ENCODE results near the gene MFSD1. TPM values are rescaled to one million over a fixed set of nuclear protein-coding genes. Genes with fewer than 3 reads are reported as not detected.

The MFSD1 gene
- total and polyA plus RNA-seq, 9 of the 15 experiments (the other 6 are each of a cell fraction or from before 2014, with no cell fraction given), result 8.7 to 49.5 (median 28.6) TPM

DNA sequence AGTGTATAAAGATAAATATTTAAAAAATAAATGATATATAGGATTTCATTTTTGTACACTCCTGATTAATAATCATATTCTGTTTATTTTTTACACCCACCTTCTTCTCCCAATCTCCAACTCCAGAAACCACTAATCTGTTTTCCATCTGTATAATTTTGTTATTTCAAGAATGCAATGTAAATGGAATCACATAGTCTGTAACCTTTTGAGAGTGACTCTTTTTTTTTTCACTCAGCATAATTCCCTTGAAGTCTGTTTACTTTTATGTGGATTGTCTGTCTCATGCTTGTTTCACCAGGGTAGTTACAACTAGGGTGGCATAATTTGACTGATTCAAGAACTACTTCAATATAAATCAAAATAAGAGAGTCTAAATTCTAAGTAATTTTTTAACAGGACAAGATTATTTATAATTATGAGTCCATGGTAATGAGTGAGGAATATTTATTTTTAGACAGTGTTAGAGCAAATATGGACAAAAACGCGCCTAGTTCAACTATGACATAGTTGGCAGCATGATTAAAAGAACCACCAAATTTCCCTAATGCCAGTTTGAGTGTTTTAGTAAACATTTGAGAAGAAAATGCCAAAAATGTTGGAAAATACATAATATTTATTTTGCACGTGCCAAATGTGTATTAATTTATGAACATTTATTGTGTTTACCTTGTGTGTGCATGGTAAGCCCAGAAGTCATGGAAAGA, 19.4 kb upstream of the MFSD1 start:
- Histone ChIP-seq H3K4me2 (ENCODE audit: insufficient read depth, low read length) (no peak overlapping the region), H3K27me3 (ENCODE audit: control insufficient read depth in 2 of 2, insufficient read depth in 2 of 2, low read length in 2 of 2) (no peaks in the 10 kb centered on the region), H3K9me3 (replicated peaks; ENCODE audit: control insufficient read depth, insufficient read depth, low read depth, low read length) (no peaks in the 10 kb centered on the region; the same call in 1 of the 2 replicates), H4K20me1 (replicated peaks; ENCODE audit: control insufficient read depth, insufficient read depth, low read length) (no peaks in the 10 kb centered on the region), H3K9me1 (ENCODE audit: control insufficient read depth, insufficient read depth, low read length) (no peaks in the 10 kb centered on the region), H3K79me2 (ENCODE audit: control insufficient read depth, insufficient read depth, low read length) (no peaks in the 10 kb centered on the region), H2AFZ (ENCODE audit: low read depth, low read length) (no peak overlapping the region), H3K9ac (ENCODE audit: insufficient read depth in 1 of 2, low read depth in 2 of 2, low read length in 2 of 2) (no peak overlapping the region), H3K27ac (ENCODE audit: extremely low read depth, low read depth, low read length) (no peak overlapping the region), H3K36me3 (ENCODE audit: control insufficient read depth, insufficient read depth, low read length) (no peaks in the 10 kb centered on the region; the same call in 1 of the 3 replicates), H3K4me3 (no peak overlapping the region), H3K4me1 (replicated peaks in 1 of 2; ENCODE audit: control insufficient read depth in 2 of 2, insufficient read depth in 2 of 2, low read length in 2 of 2) (peaks cover 4 to 16% of the 10 kb centered on the region in 2 experiments; a peak in 3 of 5 replicates)
- ChIA-PET CTCF (ENCODE audit: low intra/inter-chr PET ratio) (no interaction called here), POLR2A (no interaction called here)
- no peak for FAIRE-seq
- ATAC-seq, result no peak
- intact Hi-C loops (cut with micrococcal nuclease) (no loop called here), in situ Hi-C loops (cut with MboI) (loop anchor here (25.0 kb wide), 1 partner anchor 1170 kb away; no protein-coding TSS in a partner anchor)
- 69% methylated on average over 3 of the region's 3 CpGs for WGBS (ENCODE audit: insufficient coverage, low coverage, missing lambda C conversion rate)
- DNase-seq (ENCODE audit: extremely low read depth in 1 of 4, low spot score in 3 of 4), result no peak
- no TSS peak for BruUV-seq (replicated peaks)
- TF ChIP-seq FOXJ3 (CRISPR knock-in tag; IDR thresholded peaks at IDR 0.05) (no peak), ZNF785 (CRISPR knock-in tag; IDR thresholded peaks at IDR 0.05) (no peak), MECOM (CRISPR knock-in tag; IDR thresholded peaks at IDR 0.05) (no peak), ZNF146 (CRISPR knock-in tag; IDR thresholded peaks at IDR 0.05; ENCODE audit: unreplicated experiment) (no peak), ELF1 (tag; IDR thresholded peaks at IDR 0.05) (no peak), KDM2B (CRISPR knock-in tag; IDR thresholded peaks at IDR 0.05) (no peak), SAFB2 (IDR thresholded peaks at IDR 0.05; ENCODE audit: borderline replicate concordance, low read depth, low read length, severe bottlenecking) (no peak), HDAC2 (IDR thresholded peaks at IDR 0.05) (no peak), BCL6 (CRISPR knock-in tag; IDR thresholded peaks at IDR 0.05) (no peak), SP2 (IDR thresholded peaks at IDR 0.05; ENCODE audit: extremely low read depth, low read depth, low read length, poor library complexity, severe bottlenecking) (no peak)
- TF ChIP-seq, protein P1, sequence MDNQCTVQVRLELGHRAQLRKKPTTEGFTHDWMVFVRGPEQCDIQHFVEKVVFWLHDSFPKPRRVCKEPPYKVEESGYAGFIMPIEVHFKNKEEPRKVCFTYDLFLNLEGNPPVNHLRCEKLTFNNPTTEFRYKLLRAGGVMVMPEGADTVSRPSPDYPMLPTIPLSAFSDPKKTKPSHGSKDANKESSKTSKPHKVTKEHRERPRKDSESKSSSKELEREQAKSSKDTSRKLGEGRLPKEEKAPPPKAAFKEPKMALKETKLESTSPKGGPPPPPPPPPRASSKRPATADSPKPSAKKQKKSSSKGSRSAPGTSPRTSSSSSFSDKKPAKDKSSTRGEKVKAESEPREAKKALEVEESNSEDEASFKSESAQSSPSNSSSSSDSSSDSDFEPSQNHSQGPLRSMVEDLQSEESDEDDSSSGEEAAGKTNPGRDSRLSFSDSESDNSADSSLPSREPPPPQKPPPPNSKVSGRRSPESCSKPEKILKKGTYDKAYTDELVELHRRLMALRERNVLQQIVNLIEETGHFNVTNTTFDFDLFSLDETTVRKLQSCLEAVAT (IDR thresholded peaks at IDR 0.05), result no peak
- TF ChIP-seq, protein P2, sequence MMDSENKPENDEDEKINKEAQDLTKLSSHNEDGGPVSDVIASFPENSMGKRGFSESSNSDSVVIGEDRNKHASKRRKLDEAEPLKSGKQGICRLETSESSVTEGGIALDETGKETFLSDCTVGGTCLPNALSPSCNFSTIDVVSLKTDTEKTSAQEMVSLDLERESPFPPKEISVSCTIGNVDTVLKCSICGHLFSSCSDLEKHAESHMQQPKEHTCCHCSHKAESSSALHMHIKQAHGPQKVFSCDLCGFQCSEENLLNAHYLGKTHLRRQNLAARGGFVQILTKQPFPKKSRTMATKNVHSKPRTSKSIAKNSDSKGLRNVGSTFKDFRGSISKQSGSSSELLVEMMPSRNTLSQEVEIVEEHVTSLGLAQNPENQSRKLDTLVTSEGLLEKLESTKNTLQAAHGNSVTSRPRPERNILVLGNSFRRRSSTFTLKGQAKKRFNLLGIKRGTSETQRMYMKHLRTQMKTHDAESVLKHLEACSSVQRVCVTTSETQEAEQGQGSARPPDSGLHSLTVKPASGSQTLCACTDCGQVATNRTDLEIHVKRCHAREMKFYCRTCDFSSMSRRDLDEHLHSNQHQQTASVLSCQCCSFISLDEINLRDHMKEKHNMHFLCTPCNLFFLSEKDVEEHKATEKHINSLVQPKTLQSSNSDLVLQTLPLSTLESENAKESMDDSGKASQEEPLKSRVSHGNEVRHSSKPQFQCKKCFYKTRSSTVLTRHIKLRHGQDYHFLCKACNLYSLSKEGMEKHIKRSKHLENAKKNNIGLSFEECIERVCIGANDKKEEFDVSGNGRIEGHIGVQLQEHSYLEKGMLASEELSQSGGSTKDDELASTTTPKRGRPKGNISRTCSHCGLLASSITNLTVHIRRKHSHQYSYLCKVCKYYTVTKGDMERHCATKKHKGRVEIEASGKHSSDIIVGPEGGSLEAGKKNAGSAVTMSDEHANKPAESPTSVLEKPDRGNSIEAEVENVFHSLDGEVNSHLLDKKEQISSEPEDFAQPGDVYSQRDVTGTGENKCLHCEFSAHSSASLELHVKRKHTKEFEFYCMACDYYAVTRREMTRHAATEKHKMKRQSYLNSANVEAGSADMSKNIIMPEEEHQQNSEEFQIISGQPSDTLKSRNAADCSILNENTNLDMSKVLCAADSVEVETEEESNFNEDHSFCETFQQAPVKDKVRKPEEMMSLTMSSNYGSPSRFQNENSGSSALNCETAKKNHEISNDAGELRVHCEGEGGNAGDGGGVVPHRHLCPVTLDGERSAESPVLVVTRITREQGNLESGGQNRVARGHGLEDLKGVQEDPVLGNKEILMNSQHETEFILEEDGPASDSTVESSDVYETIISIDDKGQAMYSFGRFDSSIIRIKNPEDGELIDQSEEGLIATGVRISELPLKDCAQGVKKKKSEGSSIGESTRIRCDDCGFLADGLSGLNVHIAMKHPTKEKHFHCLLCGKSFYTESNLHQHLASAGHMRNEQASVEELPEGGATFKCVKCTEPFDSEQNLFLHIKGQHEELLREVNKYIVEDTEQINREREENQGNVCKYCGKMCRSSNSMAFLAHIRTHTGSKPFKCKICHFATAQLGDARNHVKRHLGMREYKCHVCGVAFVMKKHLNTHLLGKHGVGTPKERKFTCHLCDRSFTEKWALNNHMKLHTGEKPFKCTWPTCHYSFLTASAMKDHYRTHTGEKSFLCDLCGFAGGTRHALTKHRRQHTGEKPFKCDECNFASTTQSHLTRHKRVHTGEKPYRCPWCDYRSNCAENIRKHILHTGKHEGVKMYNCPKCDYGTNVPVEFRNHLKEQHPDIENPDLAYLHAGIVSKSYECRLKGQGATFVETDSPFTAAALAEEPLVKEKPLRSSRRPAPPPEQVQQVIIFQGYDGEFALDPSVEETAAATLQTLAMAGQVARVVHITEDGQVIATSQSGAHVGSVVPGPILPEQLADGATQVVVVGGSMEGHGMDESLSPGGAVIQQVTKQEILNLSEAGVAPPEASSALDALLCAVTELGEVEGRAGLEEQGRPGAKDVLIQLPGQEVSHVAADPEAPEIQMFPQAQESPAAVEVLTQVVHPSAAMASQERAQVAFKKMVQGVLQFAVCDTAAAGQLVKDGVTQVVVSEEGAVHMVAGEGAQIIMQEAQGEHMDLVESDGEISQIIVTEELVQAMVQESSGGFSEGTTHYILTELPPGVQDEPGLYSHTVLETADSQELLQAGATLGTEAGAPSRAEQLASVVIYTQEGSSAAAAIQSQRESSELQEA (IDR thresholded peaks at IDR 0.05; ENCODE audit: low read depth), result no peak

All from K562 (cell line).